SK-N-SH treated with all-trans-retinoic acid at 6 μM for 48 hours (cell line): Measurements from ENCODE around the gene KCNK6.

ENCODE experiments used
- ATAC-seq: fragments of 200-7000 bp; cut with Tn5 transposase; 3 replicates; pipeline ENCODE4 v1.9.1; 2020; ENCODE audit warnings: mild to moderate bottlenecking, moderate library complexity
- ARNTL ChIP-seq: fragments of 450-650 bp; formaldehyde crosslinking; IDR thresholded peaks from 2 replicates; pipeline ENCODE4 v1.5.0; 2020; ENCODE audit warnings: low read depth, mild to moderate bottlenecking, moderate library complexity, borderline replicate concordance
- CSDC2 ChIP-seq: fragments of 250-450 bp; sonication (Bioruptor Pico); IDR thresholded peaks from 2 replicates; pipeline ENCODE4 v1.5.0; 2020; ENCODE audit warnings: mild to moderate bottlenecking, moderate library complexity
- CSRNP3 ChIP-seq: fragments of 250-450 bp; sonication (Bioruptor Pico); IDR thresholded peaks from 2 replicates; pipeline ENCODE4 v1.5.1; 2021; ENCODE audit warnings: mild to moderate bottlenecking, moderate library complexity
- GLIS3 ChIP-seq: fragments of 250-450 bp; sonication (Bioruptor Pico); IDR thresholded peaks from 2 replicates; pipeline ENCODE4 v1.5.0; 2020; ENCODE audit warnings: mild to moderate bottlenecking, moderate library complexity
- OSR1 ChIP-seq: fragments of 250-450 bp; sonication (Bioruptor Pico); IDR thresholded peaks from 2 replicates; pipeline ENCODE4 v1.8.0; 2022; ENCODE audit warnings: moderate library complexity, mild to moderate bottlenecking, inconsistent platforms
- PATZ1 ChIP-seq: fragments of 250-450 bp; sonication (Bioruptor Pico); IDR thresholded peaks from 2 replicates; pipeline ENCODE4 v1.8.0; 2020; ENCODE audit warnings: mild to moderate bottlenecking, moderate library complexity, borderline replicate concordance
- POU6F1 ChIP-seq: fragments of 250-450 bp; sonication (Bioruptor Pico); IDR thresholded peaks from 2 replicates; pipeline ENCODE4 v1.8.0; 2021; ENCODE audit warnings: low read depth, mild to moderate bottlenecking, moderate library complexity, borderline replicate concordance
- PPARA ChIP-seq: fragments of 250-450 bp; sonication (Bioruptor Pico); IDR thresholded peaks from 2 replicates; pipeline ENCODE4 v1.5.0; 2020; ENCODE audit warnings: mild to moderate bottlenecking, borderline replicate concordance
- RARB ChIP-seq: fragments of 250-450 bp; sonication (Bioruptor Pico); IDR thresholded peaks from 2 replicates; pipeline ENCODE4 v1.8.0; 2021; ENCODE audit warnings: mild to moderate bottlenecking, moderate library complexity
- SNAI2 ChIP-seq: fragments of 250-450 bp; sonication (Bioruptor Pico); IDR thresholded peaks from 2 replicates; pipeline ENCODE4 v1.5.0; 2020; ENCODE audit warnings: mild to moderate bottlenecking, moderate library complexity
- TCF4 ChIP-seq: fragments of 250-450 bp; sonication (Bioruptor Pico); IDR thresholded peaks from 2 replicates; pipeline ENCODE4 v1.8.0; 2021; ENCODE audit warnings: mild to moderate bottlenecking, moderate library complexity, borderline replicate concordance
- TSHZ2 ChIP-seq: fragments of 250-450 bp; sonication (Bioruptor Pico); IDR thresholded peaks from 2 replicates; pipeline ENCODE4 v1.5.0; 2020; ENCODE audit warnings: mild to moderate bottlenecking, moderate library complexity
- ZC3H10 ChIP-seq: fragments of 250-450 bp; sonication (Bioruptor Pico); IDR thresholded peaks from 2 replicates; pipeline ENCODE4 v1.5.1; 2021; ENCODE audit warnings: mild to moderate bottlenecking, moderate library complexity
- ZFP3 ChIP-seq: fragments of 250-450 bp; sonication (Bioruptor Pico); IDR thresholded peaks from 2 replicates; pipeline ENCODE4 v1.5.0; 2020; ENCODE audit warnings: mild to moderate bottlenecking, moderate library complexity
- ZFP30 ChIP-seq: fragments of 450-650 bp; formaldehyde crosslinking; IDR thresholded peaks from 2 replicates; pipeline ENCODE4 v1.5.0; 2022; ENCODE audit warnings: mild to moderate bottlenecking, moderate library complexity
- ZNF565 ChIP-seq: fragments of 450-650 bp; formaldehyde crosslinking; conservative IDR thresholded peaks from 2 replicates; pipeline ENCODE4 v1.5.0; 2020; ENCODE audit warnings: low read depth, mild to moderate bottlenecking, moderate library complexity
- ZNF70 ChIP-seq: fragments of 450-650 bp; formaldehyde crosslinking; IDR thresholded peaks from 2 replicates; pipeline ENCODE4 v1.5.0; 2020; ENCODE audit warnings: mild to moderate bottlenecking, moderate library complexity
- ZNF8 ChIP-seq: fragments of 450-650 bp; formaldehyde crosslinking; IDR thresholded peaks from 2 replicates; pipeline ENCODE4 v1.5.0; 2020; ENCODE audit warnings: mild to moderate bottlenecking, moderate library complexity

The KCNK6 gene

GRCh38 chr19:38281811-38282566 is 37.7 kb upstream of the KCNK6 start:
- ATAC-seq, result no peak
- no peak for TF ChIP-seq ZFP30
- no peak for TF ChIP-seq RARB (CRISPR knock-in tag)
- no peak for TF ChIP-seq TSHZ2 (CRISPR knock-in tag)
- no peak for TF ChIP-seq ARNTL (CRISPR knock-in tag)
- TF ChIP-seq ZC3H10 (CRISPR knock-in tag), result no peak
- no peak for TF ChIP-seq GLIS3
- TF ChIP-seq CSDC2 (CRISPR knock-in tag), result no peak

- ATAC-seq, result no peak
- no peak for TF ChIP-seq GLIS3
- TF ChIP-seq, all 23 proteins: peak for 0
Measured at GRCh38 chr19:38283271-38283670, 36.4 kb upstream of the KCNK6 start.

GRCh38 chr19:38284422-38284821 is 35.2 kb upstream of the KCNK6 start:
- ATAC-seq, result no peak
- TF ChIP-seq SNAI2 (CRISPR knock-in tag) (no peak), TCF4 (CRISPR knock-in tag) (no peak), PPARA (CRISPR knock-in tag) (no peak), GLIS3 (no peak), ZNF70 (CRISPR knock-in tag) (no peak), ZNF8 (CRISPR knock-in tag) (no peak), ZC3H10 (CRISPR knock-in tag) (no peak)

GRCh38 chr19:38285567-38285966 is 34.1 kb upstream of the KCNK6 start:
- TF ChIP-seq ZFP3 (CRISPR knock-in tag) (no peak), ZNF8 (CRISPR knock-in tag) (no peak), SNAI2 (CRISPR knock-in tag) (no peak), TCF4 (CRISPR knock-in tag) (no peak), ZFP30 (no peak), ZNF70 (CRISPR knock-in tag) (no peak), CSRNP3 (CRISPR knock-in tag) (no peak), PATZ1 (CRISPR knock-in tag) (no peak), GLIS3 (no peak)
- no peak for ATAC-seq

GRCh38 chr19:38287604-38288003 is 32.0 kb upstream of the KCNK6 start:
- no peak for ATAC-seq
- TF ChIP-seq SNAI2 (CRISPR knock-in tag), result no peak
- no peak for TF ChIP-seq ZNF565 (CRISPR knock-in tag)

GRCh38 chr19:38288123-38288855 is 31.4 kb upstream of the KCNK6 start:
- TF ChIP-seq PPARA (CRISPR knock-in tag) (no peak), ZC3H10 (CRISPR knock-in tag) (no peak), ZFP30 (no peak), OSR1 (CRISPR knock-in tag) (no peak), POU6F1 (no peak), PATZ1 (CRISPR knock-in tag) (no peak)
- no peak for ATAC-seq
